HG03460 (cell line): Measurements from ENCODE around the gene KDM8.

ENCODE experiments used
- ATAC-seq: cut with Tn5 transposase; IDR thresholded peaks from one replicate; pipeline ENCODE4 v1.9.1; 2021; ENCODE audit not compliant: unreplicated experiment

The KDM8 gene

GRCh38 chr16:27228621-27229501 is 25.5 kb downstream of the KDM8 start:
- ATAC-seq = no peak

- no peak for ATAC-seq
These were observed 26.7 kb downstream of the KDM8 start for GRCh38 chr16:27229891-27230470.

GRCh38 chr16:27230562-27231001 is 27.3 kb downstream of the KDM8 start:
- ATAC-seq = no peak

- no peak for ATAC-seq
These were observed 28.4 kb downstream of the KDM8 start for GRCh38 chr16:27231692-27232060.

GRCh38 chr16:27232061-27232900 is 29.0 kb downstream of the KDM8 start:
- peak; percentile 49 for ATAC-seq

- ATAC-seq = no peak
These were observed 29.7 kb downstream of the KDM8 start for GRCh38 chr16:27232901-27233625.

- no peak for ATAC-seq
These were observed 30.4 kb downstream of the KDM8 start for GRCh38 chr16:27233731-27234130.

- ATAC-seq = no peak
These were observed 30.8 kb downstream of the KDM8 start for GRCh38 chr16:27234171-27234570.

- no peak for ATAC-seq
These were observed 31.3 kb downstream of the KDM8 start for GRCh38 chr16:27234603-27235002.

GRCh38 chr16:27235055-27235937 is 32.0 kb downstream of the KDM8 start:
- ATAC-seq = no peak

GRCh38 chr16:27235938-27236245 is 32.6 kb downstream of the KDM8 start:
- no peak for ATAC-seq

GRCh38 chr16:27236635-27237218 is 33.4 kb downstream of the KDM8 start:
- no peak for ATAC-seq

GRCh38 chr16:27237219-27238015 is 34.1 kb downstream of the KDM8 start:
- ATAC-seq = peak; percentile 61

GRCh38 chr16:27238016-27238587 is 34.8 kb downstream of the KDM8 start:
- peak; percentile 17 for ATAC-seq

GRCh38 chr16:27238591-27238990 is 35.3 kb downstream of the KDM8 start:
- no peak for ATAC-seq

- ATAC-seq = no peak
These were observed 35.7 kb downstream of the KDM8 start for GRCh38 chr16:27239026-27239425.

- no peak for ATAC-seq
These were observed 36.8 kb downstream of the KDM8 start for GRCh38 chr16:27239906-27240655.
